ENCODE results near the gene SLC6A11.

GRCh38 chr3:10839167-10839566 lies 23.1 kb downstream of the SLC6A11 start:
- no peak for TF ChIP-seq CTCF (IDR thresholded peaks at IDR 0.05)
- TF ChIP-seq POLR2A (IDR thresholded peaks at IDR 0.05): no peak
